ENCODE measurements around the gene ANKRD44.
"Not testable (repeated sequence)": the region's sequence is repeated elsewhere in the genome, so short reads cannot be mapped to it uniquely, and the experiment has no call there.

ANKRD44 gene

DNA sequence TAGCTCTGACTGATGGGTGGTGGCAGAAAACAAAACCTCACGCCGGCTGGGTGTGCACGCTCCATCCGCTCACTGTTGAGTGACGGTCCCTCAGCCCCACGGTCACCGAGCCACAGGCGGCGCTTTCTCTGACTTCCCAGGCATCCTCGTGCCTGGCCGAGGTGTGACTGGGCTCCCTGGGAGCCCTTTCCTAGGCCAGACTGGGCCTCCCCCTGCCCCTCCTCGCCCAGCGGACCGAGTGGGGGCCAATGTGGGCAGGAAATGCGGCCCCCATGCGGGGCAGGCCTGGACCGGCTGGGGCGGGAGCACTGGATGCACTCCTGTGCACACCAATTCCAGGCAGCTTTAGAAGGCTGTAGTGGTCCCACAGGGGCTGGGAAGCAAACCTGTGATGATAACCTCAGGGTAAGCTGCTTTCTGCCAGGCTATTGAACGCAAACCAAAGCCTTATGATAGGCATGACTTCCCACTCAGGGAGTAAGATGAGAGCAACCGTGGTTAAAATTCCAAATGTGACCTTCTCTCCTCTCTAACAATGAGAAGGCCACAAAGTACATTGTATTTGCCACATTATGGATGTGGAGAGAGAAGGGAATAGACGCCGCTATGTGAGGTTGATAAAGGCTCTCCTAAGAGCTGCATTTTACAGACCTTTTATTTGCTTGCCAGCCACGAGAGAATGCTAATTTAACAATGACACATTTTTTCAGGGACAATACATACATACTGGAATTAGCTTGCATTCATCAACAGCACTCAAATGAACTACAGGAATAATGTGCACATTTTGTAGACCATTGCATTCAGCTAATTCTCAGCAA lies 300.2 kb downstream of the ANKRD44 start:
- DNase-seq = no peak

DNA sequence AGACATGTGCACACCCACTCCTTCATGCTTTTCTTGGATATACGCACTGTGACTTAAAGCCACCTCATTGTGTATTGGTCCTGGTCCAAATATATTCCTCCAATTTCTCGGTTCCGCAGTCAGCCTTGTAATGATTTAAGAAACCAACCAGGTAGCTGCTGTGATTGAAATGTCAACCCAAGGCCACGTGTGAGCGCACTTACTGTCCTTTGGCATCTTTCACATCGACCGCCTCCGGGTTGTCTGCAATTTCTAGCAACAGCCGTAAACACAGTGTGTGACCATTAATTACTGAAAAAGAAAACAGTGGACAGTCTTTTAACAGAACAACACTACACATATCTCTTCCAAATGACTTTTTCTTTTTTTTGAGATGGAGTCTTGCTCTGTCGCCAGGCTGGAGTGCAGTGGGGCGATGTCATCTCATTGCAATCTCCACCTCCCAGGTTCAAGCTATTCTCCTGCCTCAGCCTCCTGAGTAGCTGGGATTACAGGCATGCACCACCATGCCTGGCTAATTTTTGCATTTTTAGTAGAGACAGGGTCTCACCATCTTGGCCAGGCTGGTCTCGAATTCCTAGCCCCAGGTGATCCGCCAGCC lies 301.7 kb downstream of the ANKRD44 start:
- DNase-seq = not testable (repeated sequence)

DNA sequence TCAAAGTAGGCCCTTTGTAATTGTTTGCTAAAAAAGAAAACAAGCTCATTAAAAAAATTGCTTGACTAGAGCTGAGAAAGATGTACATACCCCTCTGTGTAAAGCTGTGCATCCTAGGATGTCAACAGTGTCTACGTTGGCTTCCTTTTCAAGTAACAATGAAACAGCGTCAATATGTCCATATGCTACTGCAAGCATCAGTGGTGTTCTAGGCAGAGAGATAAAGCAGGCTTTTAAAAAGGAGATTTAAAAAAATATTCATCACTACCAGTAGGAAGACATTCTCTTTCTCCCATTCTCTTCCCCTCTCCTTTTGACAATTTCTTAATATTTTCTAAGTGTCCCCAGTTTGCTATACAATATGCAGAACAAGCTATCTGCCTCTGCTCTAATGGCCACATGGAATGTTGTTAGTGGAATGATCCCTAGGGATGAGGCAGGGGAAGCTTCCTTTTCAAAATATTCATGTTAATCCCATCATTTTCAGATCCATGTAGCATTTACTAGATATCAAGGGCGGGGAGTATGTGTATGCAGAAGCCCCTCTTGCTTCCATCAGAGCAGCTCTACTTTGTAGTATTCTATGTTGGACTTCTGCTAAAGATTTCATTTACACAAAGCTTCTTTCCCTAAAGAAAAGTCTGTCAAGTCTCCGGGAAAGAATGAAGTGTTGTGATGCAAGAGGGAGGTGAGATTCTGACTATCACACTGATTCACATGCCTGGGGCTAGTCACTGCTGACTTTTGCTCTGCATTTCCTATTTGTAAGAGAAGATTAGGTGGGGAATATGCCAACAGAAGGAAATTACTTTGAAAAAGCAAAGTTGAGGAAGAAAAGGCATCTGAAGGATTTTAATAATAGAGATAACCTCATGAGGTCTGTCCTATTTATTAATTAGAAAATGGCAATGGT lies 302.6 kb downstream of the ANKRD44 start:
- no peak for DNase-seq

DNA sequence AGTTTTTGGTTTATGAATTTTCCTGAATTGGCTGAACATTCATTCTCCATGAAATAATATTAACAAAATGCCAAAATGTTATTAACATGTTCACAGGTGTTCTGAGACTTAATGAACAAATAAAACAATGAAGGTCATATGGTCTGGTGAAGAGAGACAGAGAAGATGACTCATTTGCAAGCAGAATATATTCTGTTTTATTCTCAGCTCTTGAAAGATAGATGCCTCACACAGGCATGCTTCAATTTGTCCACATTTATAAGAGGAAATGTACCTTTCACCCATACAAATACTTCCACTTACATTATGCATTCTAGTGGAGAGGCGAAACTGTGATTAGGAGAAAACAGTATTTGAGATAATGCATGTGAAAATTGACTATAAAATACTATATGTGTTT lies 308.7 kb downstream of the ANKRD44 start:
- no peak for DNase-seq

DNA sequence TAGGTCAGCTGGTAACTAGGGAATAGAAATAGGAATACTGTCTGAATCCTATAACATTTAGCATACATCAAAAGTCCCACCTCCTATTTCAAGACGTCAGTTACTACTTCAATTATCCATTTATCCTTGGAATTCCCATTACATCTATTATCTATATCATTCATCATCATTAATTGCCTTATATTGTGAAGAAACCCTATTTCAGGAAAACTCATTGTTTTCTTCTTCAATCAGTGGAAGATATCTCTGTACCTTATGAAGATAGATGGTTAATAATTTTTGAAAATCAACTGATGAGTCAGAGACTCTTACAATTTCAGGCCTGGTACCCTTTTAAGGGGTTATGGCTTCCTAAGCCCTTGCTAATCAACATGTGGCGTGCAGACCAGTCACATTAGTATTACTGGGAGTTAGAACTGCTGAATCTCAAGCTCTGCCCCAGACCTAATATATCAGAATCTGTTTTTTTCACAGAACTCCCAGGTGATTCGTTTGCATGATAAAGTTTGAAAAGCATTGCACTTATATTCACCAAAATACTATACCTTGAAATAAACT lies 314.7 kb downstream of the ANKRD44 start:
- no peak for DNase-seq

DNA sequence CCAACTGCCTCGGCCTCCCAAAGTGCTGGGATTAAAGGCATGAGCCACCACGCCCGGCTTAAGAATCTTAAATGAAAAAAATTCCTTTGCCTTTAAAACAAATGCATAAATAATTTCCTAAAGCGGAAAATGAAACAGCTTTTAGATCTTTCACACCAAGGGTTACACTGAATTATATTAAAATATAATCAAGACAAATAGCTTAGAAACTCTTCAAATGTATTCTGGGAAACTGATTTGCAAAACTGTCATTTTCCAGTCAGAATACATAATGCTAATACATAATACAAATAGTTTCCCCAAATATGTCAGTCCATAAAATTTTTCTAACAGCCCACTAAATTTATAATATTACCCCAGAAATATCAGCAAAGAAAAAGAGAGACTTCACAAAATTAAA lies 315.8 kb downstream of the ANKRD44 start:
- no peak for DNase-seq

DNA sequence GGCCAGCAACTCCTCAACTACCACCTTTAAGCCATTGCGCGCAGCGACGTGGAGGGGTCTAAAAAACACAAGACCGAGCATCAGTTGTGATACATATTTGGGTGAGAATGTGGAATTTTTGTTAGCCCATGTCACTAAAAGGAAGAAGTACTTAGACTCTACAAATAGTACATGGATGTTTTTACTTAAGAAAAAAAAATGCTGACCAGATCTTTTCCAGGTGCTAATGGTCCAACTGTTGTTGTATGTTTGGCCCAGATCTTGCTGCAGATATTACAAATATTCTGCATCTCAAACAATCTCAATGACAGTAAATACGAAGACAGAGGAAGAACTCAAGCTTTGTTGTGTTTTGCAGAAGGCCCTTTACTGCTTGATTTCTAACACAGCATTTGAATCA lies 317.0 kb downstream of the ANKRD44 start:
- DNase-seq = no peak

DNA sequence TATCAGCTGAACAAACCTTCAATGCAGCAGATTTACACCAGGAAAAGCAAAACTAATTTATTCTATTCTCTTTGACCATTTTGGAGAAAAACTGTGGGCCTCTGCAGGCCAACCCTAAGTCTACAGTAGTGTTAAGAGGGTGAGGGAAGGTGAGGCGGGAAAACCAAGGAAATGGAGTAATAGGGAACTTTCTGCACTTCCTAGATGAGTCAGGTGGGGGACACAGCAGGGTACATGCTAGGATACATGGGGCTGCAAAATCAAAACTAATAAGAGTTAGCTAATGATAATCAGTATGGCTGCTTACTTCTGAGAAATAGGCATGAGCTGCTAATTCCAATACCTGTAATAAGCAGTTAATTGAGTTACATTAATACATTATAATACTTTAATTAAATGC lies 318.1 kb downstream of the ANKRD44 start:
- no peak for DNase-seq

DNA sequence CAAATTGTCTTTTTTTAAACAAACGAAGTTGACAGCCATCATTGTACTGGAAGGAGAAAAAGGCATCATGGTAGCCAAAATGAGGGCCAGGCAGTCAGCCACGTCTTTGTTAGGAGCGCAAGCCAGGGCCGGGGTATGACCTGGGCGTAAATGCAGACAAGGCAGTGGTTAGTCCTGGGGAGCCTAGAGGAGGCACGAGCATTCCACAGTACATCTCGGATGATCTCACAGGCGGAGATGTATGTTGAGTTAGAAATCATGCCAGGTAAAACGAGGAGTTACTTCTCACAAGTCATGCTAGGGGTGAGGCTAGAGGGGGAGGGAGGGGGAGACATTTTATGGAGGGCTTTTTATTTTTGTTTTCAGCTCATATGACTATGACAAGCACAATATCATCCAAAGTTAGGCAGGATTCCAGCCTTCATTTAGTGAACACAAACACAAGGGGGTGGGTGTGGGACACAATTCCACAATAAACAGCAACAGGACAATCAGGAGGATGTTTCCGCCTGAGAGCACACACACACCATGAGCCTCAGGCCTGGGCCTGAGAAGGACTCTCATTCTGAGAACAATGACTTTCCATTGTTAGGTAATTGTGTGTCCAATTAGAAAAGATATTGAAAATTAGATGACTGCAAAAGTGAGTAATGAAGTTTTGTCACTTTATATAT lies 319.7 kb downstream of the ANKRD44 start:
- no peak for DNase-seq

DNA sequence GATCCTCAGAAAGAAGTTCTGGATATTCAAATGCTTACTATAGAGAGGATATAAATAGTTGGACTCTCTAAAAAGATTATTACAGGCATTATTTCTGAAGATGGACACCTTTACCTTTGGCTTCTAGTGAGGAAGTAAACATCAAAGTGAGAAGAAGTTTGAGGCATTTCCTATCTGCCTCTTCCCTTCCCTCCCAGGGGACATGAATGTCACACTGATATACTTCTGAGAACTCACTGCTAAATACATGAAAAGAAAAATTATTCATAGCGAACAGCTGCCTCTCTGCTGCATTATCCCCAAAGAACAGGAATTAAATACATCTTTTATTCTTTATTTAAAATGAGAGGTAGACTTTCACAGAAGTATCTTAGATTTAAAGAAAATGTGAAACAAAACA lies 320.5 kb downstream of the ANKRD44 start:
- DNase-seq = no peak

DNA sequence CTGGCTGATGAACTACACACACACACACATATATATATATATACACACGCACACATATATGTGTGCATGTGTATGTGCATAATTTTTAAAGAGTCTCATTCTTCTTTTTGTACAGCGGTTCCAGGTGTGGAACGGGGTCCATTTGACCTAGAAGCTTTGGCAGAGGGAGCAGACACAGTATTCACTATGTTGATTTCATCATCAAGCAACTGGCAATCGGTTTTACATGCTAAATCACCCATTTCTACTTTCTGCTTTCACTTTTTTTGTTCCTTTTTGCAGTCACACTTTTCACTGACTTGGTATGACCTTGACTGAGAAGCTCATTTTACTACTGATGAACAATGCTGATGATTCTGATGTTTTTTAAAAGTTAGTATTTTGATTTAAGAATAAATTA lies 321.1 kb downstream of the ANKRD44 start:
- no peak for DNase-seq

DNA sequence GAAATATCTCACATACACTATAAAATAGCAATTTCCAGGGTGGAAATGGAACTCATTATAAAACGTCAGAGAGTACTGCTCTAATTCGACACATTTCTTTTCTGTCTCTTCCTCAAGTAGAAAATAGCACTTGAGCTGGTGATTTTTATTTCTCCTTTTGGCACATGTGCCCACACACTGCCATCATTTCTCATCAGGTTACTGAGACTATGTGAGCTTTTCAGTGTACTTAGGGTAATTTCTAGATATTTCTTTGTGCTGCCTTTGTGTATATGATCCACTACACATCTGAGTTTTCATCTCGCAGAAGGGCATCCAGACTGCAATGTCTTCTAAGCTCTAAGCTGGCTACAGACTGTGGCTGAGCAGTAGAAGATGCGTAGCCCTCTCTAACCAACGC lies 321.9 kb downstream of the ANKRD44 start:
- DNase-seq = no peak

DNA sequence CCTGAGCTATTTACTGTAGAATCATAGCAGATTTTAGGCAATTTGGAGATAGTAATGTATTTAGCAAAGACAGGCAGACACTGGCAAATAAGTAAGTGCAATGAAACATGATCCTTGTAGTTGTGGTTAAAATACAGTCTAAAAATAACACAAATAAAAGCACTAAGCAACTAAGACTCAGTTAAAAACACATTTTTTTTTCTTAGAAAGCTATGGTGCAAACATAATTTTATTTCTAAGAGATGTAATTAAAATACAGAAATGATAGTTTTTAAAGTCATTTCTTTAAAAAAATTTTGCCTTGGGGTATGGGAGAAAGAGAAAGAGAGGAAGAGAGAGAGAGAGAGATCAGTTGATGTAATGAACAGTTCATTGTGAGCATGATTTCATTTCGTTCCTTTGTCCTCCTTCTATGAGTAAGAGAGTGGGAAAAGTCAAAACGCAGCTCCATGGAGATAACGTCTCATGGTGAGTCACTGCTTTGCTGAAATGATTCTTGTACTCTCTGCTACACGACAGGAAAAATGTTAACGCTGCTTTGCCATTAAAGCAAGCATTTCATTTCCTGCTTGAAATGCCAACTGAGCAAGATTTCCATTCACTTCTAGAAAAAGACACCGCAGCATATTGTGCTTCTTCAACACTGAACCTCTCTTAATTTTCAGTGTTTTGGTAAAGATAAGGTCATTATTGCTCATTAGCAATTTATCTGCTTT lies 322.8 kb downstream of the ANKRD44 start:
- peak; percentile 46 for DNase-seq

DNA sequence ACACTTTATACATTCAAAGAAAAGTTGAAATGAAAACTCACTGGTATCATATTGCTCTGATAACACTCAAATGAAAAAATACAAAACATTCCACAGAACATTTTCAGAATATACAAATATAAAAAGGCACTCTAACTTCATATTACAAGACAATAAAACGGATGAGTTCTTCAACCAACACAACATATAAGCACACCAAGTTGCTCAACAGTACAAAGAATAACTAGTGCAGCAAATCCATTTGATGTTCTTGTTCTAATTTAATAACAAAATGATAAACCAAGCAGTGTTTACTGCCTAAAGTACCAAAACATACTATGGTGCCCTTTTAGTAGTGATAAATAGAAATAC lies 323.3 kb downstream of the ANKRD44 start:
- DNase-seq = no peak

DNA sequence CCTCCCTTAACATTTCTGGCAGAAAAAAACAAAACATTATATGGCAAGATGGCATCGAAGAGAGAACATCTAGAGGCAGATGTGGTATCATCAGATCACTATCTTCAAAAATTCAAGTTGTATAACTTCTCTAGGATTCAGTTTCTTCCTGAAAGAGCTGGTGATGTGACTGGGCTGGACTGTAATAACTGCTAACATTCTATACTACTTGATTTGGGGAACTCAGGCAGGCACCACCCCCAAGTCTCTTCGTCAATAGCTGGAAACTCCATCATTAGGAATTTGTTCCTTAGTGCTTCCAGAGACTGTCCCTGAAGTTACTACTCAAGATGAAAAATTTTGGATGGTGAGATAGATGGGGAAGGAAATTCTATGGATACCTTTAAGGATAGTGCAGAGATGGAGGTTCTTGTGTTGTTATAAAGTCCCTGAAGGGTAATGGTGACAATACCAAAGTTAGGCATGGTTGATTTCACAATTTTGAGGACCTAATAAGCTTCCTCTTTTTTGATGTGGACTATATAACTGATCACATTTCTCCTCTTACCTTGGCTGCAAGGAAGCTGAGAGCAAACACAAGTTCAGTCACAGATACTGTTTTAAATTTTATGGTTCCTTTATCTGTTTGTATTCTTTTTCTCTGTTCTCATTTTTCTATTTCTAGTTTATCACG lies 324.9 kb downstream of the ANKRD44 start:
- no peak for DNase-seq

DNA sequence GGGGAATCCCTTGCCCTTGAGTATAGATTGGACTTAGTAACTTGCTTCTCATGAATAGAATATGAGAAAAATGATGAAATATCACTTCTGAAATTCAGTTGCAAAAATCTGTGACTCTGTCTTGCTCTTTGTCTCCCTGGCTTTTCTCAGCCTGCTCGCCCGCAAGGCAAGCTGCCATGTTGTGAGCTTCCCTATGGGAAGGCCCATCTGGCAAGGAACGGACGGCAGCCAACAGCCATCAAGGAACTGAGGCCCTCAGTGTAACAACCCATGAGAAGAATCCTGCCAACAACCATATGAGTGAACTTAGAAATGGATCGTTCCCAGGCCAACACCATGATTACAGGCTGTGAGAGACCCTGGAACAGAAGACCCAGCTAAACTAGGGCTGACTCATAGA lies 325.7 kb downstream of the ANKRD44 start:
- no peak for DNase-seq

DNA sequence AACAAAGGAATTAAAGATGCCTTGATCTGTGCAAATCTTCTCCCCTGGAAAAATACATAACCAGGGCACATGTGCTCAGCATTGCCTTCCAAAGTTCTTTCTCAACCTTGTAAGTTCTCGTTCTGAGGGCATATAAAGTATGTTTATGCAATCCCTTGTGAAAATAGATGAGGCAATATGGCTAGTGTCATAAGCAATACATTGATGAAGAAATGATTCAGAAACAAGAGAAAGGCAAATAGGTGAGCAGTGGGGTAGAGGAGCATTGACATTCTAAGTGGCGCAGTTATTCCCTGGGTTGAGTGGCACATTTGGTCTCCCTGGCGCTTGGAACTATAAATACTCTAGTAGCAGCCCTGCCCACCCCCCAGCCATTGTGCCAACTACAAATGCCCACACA lies 326.6 kb downstream of the ANKRD44 start:
- DNase-seq = no peak

DNA sequence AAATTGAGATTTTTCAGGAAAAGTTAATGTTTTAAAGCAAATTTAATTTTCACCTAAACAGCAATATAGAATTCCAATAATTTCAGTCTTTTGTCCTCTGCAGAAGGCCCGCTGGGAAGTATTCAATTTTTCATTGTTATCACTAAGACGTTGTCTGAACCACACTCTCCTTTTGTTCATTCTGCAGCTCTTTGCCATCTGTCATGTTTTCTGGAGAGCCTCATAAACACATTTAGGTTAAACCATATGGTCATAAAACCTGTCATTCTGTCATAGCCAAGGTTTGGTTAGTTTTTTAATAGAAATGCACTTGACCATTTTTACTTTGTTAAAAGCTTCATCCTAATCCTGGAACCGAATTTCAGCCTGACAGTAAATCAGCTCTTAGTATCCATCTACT lies 330.1 kb downstream of the ANKRD44 start:
- DNase-seq = no peak

DNA sequence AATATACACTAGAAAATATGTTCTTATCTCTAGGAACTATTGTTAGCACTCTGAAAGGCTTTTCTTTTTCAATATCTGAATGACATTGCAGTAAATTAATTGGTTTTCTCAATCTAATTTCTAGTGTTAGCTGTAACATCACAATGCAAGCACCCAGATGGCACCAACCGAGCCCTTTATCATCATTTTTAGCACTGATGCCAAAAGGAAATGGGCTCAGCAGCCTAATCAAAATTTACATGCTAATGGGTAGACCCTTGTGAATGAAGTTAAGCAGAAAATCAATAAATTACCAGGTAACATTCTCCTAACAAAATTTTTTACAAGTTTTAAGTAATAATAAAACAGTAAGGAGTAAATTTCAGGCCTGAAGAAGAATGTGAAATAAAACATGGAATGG lies 330.6 kb downstream of the ANKRD44 start:
- DNase-seq = no peak

DNA sequence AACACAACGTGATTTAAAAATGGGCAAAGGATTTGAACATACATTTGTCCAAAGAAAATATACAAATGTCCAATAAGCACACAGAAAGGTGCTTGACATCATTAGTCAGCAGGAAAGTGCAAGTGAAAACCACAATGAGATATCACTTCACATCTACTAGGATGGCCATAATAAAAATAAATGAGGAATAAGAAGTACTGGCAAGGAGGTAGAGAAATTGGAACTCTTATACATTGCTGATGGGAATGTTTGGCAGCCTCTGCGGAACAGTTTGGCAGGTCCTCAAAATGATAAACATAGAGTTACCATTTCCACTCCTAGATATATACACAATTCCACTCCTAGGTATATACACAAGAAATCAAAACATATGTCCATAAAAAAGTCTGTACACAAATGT lies 333.1 kb downstream of the ANKRD44 start:
- DNase-seq = no peak

DNA sequence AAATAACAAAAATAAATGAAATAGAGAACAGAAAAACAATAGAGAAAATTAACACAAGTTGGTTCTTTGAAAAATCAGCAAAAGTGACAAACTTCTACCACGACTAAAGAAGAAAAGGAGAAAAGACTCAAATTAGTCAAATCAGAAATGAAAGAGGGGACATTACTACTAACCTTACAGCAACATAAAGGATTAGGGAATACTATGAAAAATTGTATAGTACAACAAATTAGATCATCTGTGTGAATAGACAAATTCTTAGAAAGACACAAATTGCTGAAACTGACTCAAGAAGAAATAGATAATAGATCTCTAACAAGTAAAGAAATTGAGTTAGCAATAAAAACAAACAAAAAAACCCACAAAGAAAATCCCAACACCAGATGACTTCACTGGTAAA lies 335.6 kb downstream of the ANKRD44 start:
- DNase-seq = no peak

All from right forelimb (tissue), 1 donor.